WTC11 (cell line): ENCODE results near the gene CIRBP. TPM values are rescaled to one million over a fixed set of nuclear protein-coding genes. Genes with fewer than 3 reads are reported as not detected.

Experiments
- ATAC-seq: fragments of 200-7000 bp; cut with Tn5 transposase; 2 replicates; pipeline ENCODE4 v1.10.0; 2021; ENCODE audit warnings: mild to moderate bottlenecking, moderate library complexity
- CTCF ChIA-PET: fragments of 300-600 bp; sonication (Branson Sonifier 250); formaldehyde crosslinking; loops from one replicate; lab custom pipeline; 2021; ENCODE audit warnings: antibody characterized with exemption; lab: Charles Lee
- POLR2A ChIA-PET: fragments of 350-600 bp; sonication (Branson Sonifier 250); formaldehyde crosslinking; loops from one replicate; lab custom pipeline; 2021; ENCODE audit warnings: antibody characterized with exemption; lab: Charles Lee
- DNase-seq: peaks from one replicate; pipeline ENCODE4 v3.0.0; 2021; ENCODE audit warnings: low spot score
- H3K27ac Mint-ChIP-seq: 2 replicates; pipeline ENCODE4 v1.8.0; 2021; ENCODE audit warnings: mixed read lengths
- H3K27me3 Mint-ChIP-seq: 2 replicates; pipeline ENCODE4 v1.8.0; 2021; ENCODE audit warnings: low read depth, mild to moderate bottlenecking, moderate library complexity, mixed read lengths
- H3K36me3 Mint-ChIP-seq: 2 replicates; pipeline ENCODE4 v1.8.0; 2021; ENCODE audit warnings: mixed read lengths
- H3K4me1 Mint-ChIP-seq: 2 replicates; pipeline ENCODE4 v1.8.0; 2022; ENCODE audit warnings: mixed read lengths
- H3K4me3 Mint-ChIP-seq: 2 replicates; pipeline ENCODE4 v1.8.0; 2021; ENCODE audit warnings: mild to moderate bottlenecking, moderate library complexity, mixed read lengths
- H3K9me3 Mint-ChIP-seq: 2 replicates; pipeline ENCODE4 v1.8.0; 2021; ENCODE audit warnings: mixed read lengths
- CREM ChIP-seq: sonication (generic); formaldehyde crosslinking; IDR thresholded peaks from 2 replicates; pipeline ENCODE4 v1.8.1; 2022; ENCODE audit warnings: mild to moderate bottlenecking, missing genetic modification reagents, moderate library complexity
- MYBL2 ChIP-seq: sonication (generic); formaldehyde crosslinking; IDR thresholded peaks from 2 replicates; pipeline ENCODE4 v1.8.1; 2023; ENCODE audit warnings: mild to moderate bottlenecking, moderate library complexity, missing genetic modification reagents
- NFATC4 ChIP-seq: fragments of 250-450 bp; sonication (Bioruptor Pico); IDR thresholded peaks from 2 replicates; pipeline ENCODE4 v1.9.0; 2021; ENCODE audit warnings: mild to moderate bottlenecking
- RELA ChIP-seq: sonication (generic); formaldehyde crosslinking; IDR thresholded peaks from 2 replicates; pipeline ENCODE4 v1.8.1; 2022; ENCODE audit warnings: missing genetic modification reagents, mild to moderate bottlenecking, borderline replicate concordance
- SP1 ChIP-seq: sonication (generic); formaldehyde crosslinking; conservative IDR thresholded peaks from 2 replicates; pipeline ENCODE4 v1.8.1; 2022; ENCODE audit warnings: missing genetic modification reagents
- ZNF121 ChIP-seq: sonication (generic); formaldehyde crosslinking; IDR thresholded peaks from 2 replicates; pipeline ENCODE4 v1.8.0; 2023; ENCODE audit warnings: missing genetic modification reagents
- ZNF232 ChIP-seq: sonication (generic); formaldehyde crosslinking; IDR thresholded peaks from 2 replicates; pipeline ENCODE4 v1.8.0; 2022; ENCODE audit warnings: mild to moderate bottlenecking, missing genetic modification reagents
- ZNF396 ChIP-seq: fragments of 250-450 bp; sonication (Bioruptor Pico); IDR thresholded peaks from 2 replicates; pipeline ENCODE4 v1.8.0; 2021; ENCODE audit warnings: mild to moderate bottlenecking, moderate library complexity, borderline replicate concordance
- ZNF423 ChIP-seq: fragments of 250-450 bp; sonication (Bioruptor Pico); IDR thresholded peaks from 2 replicates; pipeline ENCODE4 v2.1.2; 2022; ENCODE audit warnings: mild to moderate bottlenecking, moderate library complexity
- total RNA-seq: library from RNA; stranded (reverse); gene quantifications from 3 replicates; pipeline ENCODE4 v1.2.3, GENCODE V29; 2021
- TF ChIP-seq, protein P1 (sequence below): sonication (generic); formaldehyde crosslinking; IDR thresholded peaks from 2 replicates; pipeline ENCODE4 v1.8.1; 2023; ENCODE audit warnings: mild to moderate bottlenecking, missing genetic modification reagents, moderate library complexity
- TF ChIP-seq, protein P2 (sequence below): fragments of 250-450 bp; sonication (Bioruptor Pico); IDR thresholded peaks from 2 replicates; pipeline ENCODE4 v2.1.2; 2022; ENCODE audit warnings: mild to moderate bottlenecking, moderate library complexity
- TF ChIP-seq, protein P3 (sequence below): fragments of 250-450 bp; sonication (Bioruptor Pico); IDR thresholded peaks from 2 replicates; pipeline ENCODE4 v1.9.0; 2021; ENCODE audit warnings: mild to moderate bottlenecking
- TF ChIP-seq, protein P4 (sequence below): sonication (generic); formaldehyde crosslinking; IDR thresholded peaks from 2 replicates; pipeline ENCODE4 v1.8.1; 2023; ENCODE audit warnings: mild to moderate bottlenecking, missing genetic modification reagents, borderline replicate concordance
- TF ChIP-seq, protein P5 (sequence below): sonication (generic); formaldehyde crosslinking; IDR thresholded peaks from 2 replicates; pipeline ENCODE4 v1.8.1; 2022; ENCODE audit warnings: low read depth, mild to moderate bottlenecking, moderate library complexity, missing genetic modification reagents, borderline replicate concordance
- TF ChIP-seq, protein P6 (sequence below): sonication (generic); formaldehyde crosslinking; IDR thresholded peaks from 2 replicates; pipeline ENCODE4 v1.8.1; 2022; ENCODE audit warnings: missing genetic modification reagents, borderline replicate concordance
- TF ChIP-seq, protein P7 (sequence below): fragments of 250-450 bp; sonication (Bioruptor Pico); IDR thresholded peaks from 2 replicates; pipeline ENCODE4 v1.9.0; 2021; ENCODE audit warnings: moderate library complexity, mild to moderate bottlenecking, inconsistent platforms, borderline replicate concordance
- TF ChIP-seq, protein P8 (sequence below): sonication (generic); formaldehyde crosslinking; IDR thresholded peaks from 2 replicates; pipeline ENCODE4 v1.8.1; 2023; ENCODE audit warnings: mild to moderate bottlenecking, missing genetic modification reagents

Gene CIRBP
- total RNA-seq, 1 experiment from 2014 or later: 298 TPM

DNA sequence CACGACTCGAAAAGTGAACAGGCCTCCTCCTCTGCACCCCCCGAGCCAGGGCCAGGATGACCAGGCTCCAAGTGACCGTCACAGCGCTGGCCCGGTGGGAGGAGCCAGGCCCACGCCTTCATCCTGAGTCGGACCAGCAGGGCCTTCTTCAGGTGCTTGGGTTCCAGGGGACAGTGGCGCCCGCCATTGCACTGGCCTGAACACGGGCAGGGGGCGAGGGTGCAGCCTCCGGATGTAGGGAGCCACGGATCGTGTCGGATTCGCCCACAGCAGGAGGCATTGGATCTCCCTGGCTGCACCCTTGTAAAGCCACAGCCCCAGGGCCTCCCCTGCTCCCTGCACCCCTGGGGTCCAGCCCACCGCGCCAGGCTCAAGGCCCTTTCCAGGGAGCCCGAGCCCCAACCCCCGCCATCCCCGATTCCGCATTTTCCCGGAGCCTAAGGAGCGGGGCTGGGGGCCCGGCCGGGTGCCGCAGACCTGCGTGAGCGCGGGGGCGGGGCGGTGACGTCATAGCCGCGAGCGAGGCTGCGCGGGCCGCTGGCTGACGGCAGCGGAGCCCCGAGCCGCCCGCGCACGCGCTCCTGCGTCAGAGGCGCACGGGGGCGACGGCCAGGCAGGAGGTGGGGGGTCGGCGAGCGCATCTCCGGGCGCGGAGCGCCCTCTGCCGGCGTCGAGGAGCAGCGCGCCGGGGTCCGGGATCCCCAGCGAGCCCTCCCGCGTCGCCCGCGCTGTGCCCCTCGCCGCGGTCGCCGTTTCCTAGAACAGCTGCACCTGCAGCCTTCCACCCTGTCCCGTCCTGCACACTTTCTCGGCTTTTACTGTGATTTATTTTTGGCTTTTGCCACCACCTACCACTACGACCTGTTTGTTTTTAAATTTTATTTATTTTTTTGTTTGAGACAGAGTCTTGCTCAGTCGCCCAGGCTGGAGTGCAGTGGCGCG is 29.1 kb upstream of the CIRBP start (continued):
- TF ChIP-seq, protein P1, sequence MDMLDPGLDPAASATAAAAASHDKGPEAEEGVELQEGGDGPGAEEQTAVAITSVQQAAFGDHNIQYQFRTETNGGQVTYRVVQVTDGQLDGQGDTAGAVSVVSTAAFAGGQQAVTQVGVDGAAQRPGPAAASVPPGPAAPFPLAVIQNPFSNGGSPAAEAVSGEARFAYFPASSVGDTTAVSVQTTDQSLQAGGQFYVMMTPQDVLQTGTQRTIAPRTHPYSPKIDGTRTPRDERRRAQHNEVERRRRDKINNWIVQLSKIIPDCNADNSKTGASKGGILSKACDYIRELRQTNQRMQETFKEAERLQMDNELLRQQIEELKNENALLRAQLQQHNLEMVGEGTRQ (CRISPR knock-in tag): peak; percentile 58
- TF ChIP-seq CREM (CRISPR knock-in tag) (peak; percentile 95), SP1 (peak; percentile 91), ZNF423 (CRISPR knock-in tag) (peak; percentile 75), RELA (CRISPR knock-in tag) (0 out of 2 replicates have a peak, but pooled peaks have one; percentile 26), MYBL2 (CRISPR knock-in tag) (peak; percentile 54; the same call in 1 of the 2 replicates), ZNF121 (CRISPR knock-in tag) (peak; percentile 46; the same call in 1 of the 2 replicates)
- TF ChIP-seq, protein P2, sequence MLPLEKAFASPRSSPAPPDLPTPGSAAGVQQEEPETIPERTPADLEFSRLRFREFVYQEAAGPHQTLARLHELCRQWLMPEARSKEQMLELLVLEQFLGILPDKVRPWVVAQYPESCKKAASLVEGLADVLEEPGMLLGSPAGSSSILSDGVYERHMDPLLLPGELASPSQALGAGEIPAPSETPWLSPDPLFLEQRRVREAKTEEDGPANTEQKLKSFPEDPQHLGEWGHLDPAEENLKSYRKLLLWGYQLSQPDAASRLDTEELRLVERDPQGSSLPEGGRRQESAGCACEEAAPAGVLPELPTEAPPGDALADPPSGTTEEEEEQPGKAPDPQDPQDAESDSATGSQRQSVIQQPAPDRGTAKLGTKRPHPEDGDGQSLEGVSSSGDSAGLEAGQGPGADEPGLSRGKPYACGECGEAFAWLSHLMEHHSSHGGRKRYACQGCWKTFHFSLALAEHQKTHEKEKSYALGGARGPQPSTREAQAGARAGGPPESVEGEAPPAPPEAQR: no peak
- TF ChIP-seq, protein P3, sequence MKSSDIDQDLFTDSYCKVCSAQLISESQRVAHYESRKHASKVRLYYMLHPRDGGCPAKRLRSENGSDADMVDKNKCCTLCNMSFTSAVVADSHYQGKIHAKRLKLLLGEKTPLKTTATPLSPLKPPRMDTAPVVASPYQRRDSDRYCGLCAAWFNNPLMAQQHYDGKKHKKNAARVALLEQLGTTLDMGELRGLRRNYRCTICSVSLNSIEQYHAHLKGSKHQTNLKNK (CRISPR knock-in tag): no peak
- TF ChIP-seq, protein P4, sequence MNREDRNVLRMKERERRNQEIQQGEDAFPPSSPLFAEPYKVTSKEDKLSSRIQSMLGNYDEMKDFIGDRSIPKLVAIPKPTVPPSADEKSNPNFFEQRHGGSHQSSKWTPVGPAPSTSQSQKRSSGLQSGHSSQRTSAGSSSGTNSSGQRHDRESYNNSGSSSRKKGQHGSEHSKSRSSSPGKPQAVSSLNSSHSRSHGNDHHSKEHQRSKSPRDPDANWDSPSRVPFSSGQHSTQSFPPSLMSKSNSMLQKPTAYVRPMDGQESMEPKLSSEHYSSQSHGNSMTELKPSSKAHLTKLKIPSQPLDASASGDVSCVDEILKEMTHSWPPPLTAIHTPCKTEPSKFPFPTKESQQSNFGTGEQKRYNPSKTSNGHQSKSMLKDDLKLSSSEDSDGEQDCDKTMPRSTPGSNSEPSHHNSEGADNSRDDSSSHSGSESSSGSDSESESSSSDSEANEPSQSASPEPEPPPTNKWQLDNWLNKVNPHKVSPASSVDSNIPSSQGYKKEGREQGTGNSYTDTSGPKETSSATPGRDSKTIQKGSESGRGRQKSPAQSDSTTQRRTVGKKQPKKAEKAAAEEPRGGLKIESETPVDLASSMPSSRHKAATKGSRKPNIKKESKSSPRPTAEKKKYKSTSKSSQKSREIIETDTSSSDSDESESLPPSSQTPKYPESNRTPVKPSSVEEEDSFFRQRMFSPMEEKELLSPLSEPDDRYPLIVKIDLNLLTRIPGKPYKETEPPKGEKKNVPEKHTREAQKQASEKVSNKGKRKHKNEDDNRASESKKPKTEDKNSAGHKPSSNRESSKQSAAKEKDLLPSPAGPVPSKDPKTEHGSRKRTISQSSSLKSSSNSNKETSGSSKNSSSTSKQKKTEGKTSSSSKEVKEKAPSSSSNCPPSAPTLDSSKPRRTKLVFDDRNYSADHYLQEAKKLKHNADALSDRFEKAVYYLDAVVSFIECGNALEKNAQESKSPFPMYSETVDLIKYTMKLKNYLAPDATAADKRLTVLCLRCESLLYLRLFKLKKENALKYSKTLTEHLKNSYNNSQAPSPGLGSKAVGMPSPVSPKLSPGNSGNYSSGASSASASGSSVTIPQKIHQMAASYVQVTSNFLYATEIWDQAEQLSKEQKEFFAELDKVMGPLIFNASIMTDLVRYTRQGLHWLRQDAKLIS (CRISPR knock-in tag): no peak

DNA sequence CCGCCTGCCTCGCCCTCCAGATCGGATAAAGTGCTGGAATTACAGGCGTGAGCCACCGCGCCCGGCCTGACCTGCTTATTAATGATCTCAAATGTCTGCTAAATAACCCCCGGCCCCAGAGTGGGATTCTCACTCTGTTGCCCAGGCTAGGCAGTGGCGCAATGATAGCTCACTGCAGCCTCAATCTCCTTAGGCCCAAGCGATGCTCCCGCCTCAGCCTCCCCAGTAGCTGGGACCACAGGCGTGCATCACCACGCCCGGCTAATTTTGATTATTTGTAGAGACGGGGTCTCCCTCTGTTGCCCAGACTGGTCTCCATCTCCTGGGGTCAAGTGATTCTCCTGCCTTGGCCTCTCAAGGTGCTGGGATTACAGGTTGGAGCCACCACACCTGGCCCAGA is 28.2 kb upstream of the CIRBP start:
- no peaks in the 10 kb centered on the region for H3K9me3 Mint-ChIP-seq
- H3K27me3 Mint-ChIP-seq: peaks cover 4% of the 10 kb centered on the region; the same call in 1 of the 2 replicates
- no peak overlapping the region for H3K27ac Mint-ChIP-seq
- ChIA-PET CTCF (interaction anchor here (0.6 to 9.7 kb wide), 15 partner anchors 16 to 595 kb away, joined by 3 to 648 read pairs (median 4); partner anchors contain the start of genes ARHGAP45, CIRBP and GPX4), POLR2A (interaction anchor here (1.7 kb wide), 1 partner anchor 28 kb away, joined by 4 read pairs; no protein-coding TSS in a partner anchor)
- DNase-seq (no peak), ATAC-seq (no peak)
- H3K4me3 Mint-ChIP-seq: peak overlapping the region; percentile 75
- H3K4me1 Mint-ChIP-seq: peaks cover 22% of the 10 kb centered on the region
- no peaks in the 10 kb centered on the region for H3K36me3 Mint-ChIP-seq
- TF ChIP-seq, protein P5, sequence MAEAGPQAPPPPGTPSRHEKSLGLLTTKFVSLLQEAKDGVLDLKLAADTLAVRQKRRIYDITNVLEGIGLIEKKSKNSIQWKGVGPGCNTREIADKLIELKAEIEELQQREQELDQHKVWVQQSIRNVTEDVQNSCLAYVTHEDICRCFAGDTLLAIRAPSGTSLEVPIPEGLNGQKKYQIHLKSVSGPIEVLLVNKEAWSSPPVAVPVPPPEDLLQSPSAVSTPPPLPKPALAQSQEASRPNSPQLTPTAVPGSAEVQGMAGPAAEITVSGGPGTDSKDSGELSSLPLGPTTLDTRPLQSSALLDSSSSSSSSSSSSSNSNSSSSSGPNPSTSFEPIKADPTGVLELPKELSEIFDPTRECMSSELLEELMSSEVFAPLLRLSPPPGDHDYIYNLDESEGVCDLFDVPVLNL (CRISPR knock-in tag): no peak
- TF ChIP-seq, protein P6, sequence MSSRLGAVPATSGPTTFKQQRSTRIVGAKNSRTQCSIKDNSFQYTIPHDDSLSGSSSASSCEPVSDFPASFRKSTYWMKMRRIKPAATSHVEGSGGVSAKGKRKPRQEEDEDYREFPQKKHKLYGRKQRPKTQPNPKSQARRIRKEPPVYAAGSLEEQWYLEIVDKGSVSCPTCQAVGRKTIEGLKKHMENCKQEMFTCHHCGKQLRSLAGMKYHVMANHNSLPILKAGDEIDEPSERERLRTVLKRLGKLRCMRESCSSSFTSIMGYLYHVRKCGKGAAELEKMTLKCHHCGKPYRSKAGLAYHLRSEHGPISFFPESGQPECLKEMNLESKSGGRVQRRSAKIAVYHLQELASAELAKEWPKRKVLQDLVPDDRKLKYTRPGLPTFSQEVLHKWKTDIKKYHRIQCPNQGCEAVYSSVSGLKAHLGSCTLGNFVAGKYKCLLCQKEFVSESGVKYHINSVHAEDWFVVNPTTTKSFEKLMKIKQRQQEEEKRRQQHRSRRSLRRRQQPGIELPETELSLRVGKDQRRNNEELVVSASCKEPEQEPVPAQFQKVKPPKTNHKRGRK: no peak
- TF ChIP-seq, protein P7, sequence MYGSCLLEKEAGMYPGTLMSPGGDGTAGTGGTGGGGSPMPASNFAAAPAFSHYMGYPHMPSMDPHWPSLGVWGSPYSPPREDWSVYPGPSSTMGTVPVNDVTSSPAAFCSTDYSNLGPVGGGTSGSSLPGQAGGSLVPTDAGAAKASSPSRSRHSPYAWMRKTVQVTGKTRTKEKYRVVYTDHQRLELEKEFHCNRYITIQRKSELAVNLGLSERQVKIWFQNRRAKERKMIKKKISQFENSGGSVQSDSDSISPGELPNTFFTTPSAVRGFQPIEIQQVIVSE (CRISPR knock-in tag): no peak
- TF ChIP-seq MYBL2 (CRISPR knock-in tag) (no peak), ZNF396 (no peak), ZNF232 (no peak), ZNF121 (CRISPR knock-in tag) (no peak), NFATC4 (CRISPR knock-in tag) (no peak)
- TF ChIP-seq, protein P8, sequence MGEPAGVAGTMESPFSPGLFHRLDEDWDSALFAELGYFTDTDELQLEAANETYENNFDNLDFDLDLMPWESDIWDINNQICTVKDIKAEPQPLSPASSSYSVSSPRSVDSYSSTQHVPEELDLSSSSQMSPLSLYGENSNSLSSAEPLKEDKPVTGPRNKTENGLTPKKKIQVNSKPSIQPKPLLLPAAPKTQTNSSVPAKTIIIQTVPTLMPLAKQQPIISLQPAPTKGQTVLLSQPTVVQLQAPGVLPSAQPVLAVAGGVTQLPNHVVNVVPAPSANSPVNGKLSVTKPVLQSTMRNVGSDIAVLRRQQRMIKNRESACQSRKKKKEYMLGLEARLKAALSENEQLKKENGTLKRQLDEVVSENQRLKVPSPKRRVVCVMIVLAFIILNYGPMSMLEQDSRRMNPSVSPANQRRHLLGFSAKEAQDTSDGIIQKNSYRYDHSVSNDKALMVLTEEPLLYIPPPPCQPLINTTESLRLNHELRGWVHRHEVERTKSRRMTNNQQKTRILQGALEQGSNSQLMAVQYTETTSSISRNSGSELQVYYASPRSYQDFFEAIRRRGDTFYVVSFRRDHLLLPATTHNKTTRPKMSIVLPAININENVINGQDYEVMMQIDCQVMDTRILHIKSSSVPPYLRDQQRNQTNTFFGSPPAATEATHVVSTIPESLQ (CRISPR knock-in tag): no peak
